Astrocyte (in vitro differentiated cells and primary cell): ENCODE data around the gene BCL2. TPM values are rescaled to one million over a fixed set of nuclear protein-coding genes. Genes with fewer than 3 reads are reported as not detected.

Source experiments
- DNase-seq: peaks from one replicate; pipeline ENCODE4 v3.0.0-alpha.2; 2010; ENCODE audit warnings: low read depth
- FAIRE-seq: peaks from 2 replicates; lab custom pipeline; 2011; peaks lifted over from hg19 to GRCh38; lab: Jason Lieb, UNC
- H2AFZ ChIP-seq: 2 replicates; pipeline ENCODE4 v1.6.0; 2012; ENCODE audit warnings: low read depth, low read length, inconsistent platforms
- H3K27ac ChIP-seq: 2 replicates; pipeline ENCODE4 v1.5.1; 2011; ENCODE audit warnings: low read depth, low read length, inconsistent platforms
- H3K27me3 ChIP-seq: 2 replicates; pipeline ENCODE4 v1.6.0; 2011; ENCODE audit warnings: low read length, inconsistent platforms; ENCODE audit not compliant: insufficient read depth
- H3K36me3 ChIP-seq: 2 replicates; pipeline ENCODE4 v1.5.1; 2011; ENCODE audit warnings: low read length, inconsistent platforms; ENCODE audit not compliant: insufficient read depth
- H3K4me1 ChIP-seq: 2 replicates; pipeline ENCODE4 v1.5.1; 2011; ENCODE audit warnings: low read length, inconsistent platforms; ENCODE audit not compliant: insufficient read depth
- H3K4me2 ChIP-seq: 2 replicates; pipeline ENCODE4 v1.6.0; 2012; ENCODE audit warnings: low read length, inconsistent platforms
- H3K4me3 ChIP-seq: 2 replicates; pipeline ENCODE4 v1.5.1; 2011; ENCODE audit warnings: low read depth, mild to moderate bottlenecking, low read length, inconsistent platforms; ENCODE audit not compliant: insufficient read depth
- H3K79me2 ChIP-seq: 2 replicates; pipeline ENCODE4 v1.6.0; 2012; ENCODE audit warnings: mild to moderate bottlenecking, low read length, inconsistent platforms; ENCODE audit not compliant: insufficient read depth
- H3K9ac ChIP-seq: 2 replicates; pipeline ENCODE4 v1.6.0; 2012; ENCODE audit warnings: mild to moderate bottlenecking, low read length, inconsistent platforms
- H3K9me3 ChIP-seq: 2 replicates; pipeline ENCODE4 v1.5.1; 2012; ENCODE audit warnings: low read depth, mild to moderate bottlenecking, low read length, inconsistent platforms; ENCODE audit not compliant: insufficient read depth
- H4K20me1 ChIP-seq: 2 replicates; pipeline ENCODE4 v1.6.0; 2012; ENCODE audit warnings: low read length, inconsistent platforms; ENCODE audit not compliant: insufficient read depth
- H3K27ac Mint-ChIP-seq: one replicate; pipeline ENCODE4 v1.8.0; 2021; ENCODE audit warnings: mild to moderate bottlenecking, mixed read lengths; ENCODE audit not compliant: unreplicated experiment
- H3K27me3 Mint-ChIP-seq: one replicate; pipeline ENCODE4 v1.8.0; 2021; ENCODE audit warnings: low read depth, mixed read lengths; ENCODE audit not compliant: unreplicated experiment
- H3K36me3 Mint-ChIP-seq: one replicate; pipeline ENCODE4 v1.8.0; 2021; ENCODE audit warnings: low read depth, mixed read lengths; ENCODE audit not compliant: unreplicated experiment
- H3K4me1 Mint-ChIP-seq: one replicate; pipeline ENCODE4 v1.8.0; 2021; ENCODE audit warnings: low read depth, mixed read lengths; ENCODE audit not compliant: unreplicated experiment
- H3K4me3 Mint-ChIP-seq: one replicate; pipeline ENCODE4 v1.8.0; 2021; ENCODE audit warnings: mild to moderate bottlenecking, moderate library complexity, mixed read lengths; ENCODE audit not compliant: unreplicated experiment
- H3K9me3 Mint-ChIP-seq: one replicate; pipeline ENCODE4 v1.8.0; 2021; ENCODE audit warnings: mild to moderate bottlenecking, mixed read lengths; ENCODE audit not compliant: unreplicated experiment
- CTCF ChIP-seq: IDR thresholded peaks from 2 replicates; pipeline ENCODE4 v1.5.1; 2011; ENCODE audit warnings: low read depth, mild to moderate bottlenecking, inconsistent platforms, low read length, moderate library complexity; ENCODE audit not compliant: insufficient read depth
- EZH2 ChIP-seq: IDR thresholded peaks from 2 replicates; pipeline ENCODE4 v1.6.1; 2012; ENCODE audit warnings: mild to moderate bottlenecking, low read length, inconsistent platforms; ENCODE audit not compliant: insufficient read depth
- total RNA-seq: library from RNA; stranded (reverse); gene quantifications from 2 replicates; pipeline ENCODE4 v1.2.1, GENCODE V29; 2021

Gene BCL2
- total RNA-seq, 1 donor from 2014 or later: 1.7 TPM

DNA sequence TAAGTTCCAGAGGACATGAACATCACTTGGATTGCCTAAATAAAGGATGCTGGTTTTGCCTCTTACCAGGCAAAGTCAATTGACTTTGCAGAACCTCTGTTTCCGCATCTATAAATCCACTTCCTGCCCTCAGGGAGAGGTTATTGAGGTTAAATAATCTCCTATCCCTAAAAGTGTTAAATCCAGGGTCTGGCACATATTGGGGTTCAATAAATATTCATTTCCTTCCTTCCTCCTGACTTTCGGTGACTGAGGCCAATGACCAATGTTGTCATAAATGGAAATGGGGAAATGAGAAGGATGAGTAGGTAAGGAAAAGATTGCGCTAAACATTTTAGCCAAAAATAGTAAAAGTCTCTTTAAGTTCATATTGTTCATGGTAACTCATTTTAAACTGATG is 16.0 kb downstream of the BCL2 start:
- H2AFZ ChIP-seq: no peak overlapping the region
- no peak overlapping the region for H3K4me3 ChIP-seq
- H3K27me3 Mint-ChIP-seq: no peaks in the 10 kb centered on the region
- H3K4me1 ChIP-seq: peaks cover 8% of the 10 kb centered on the region
- no peaks in the 10 kb centered on the region for H3K9me3 Mint-ChIP-seq
- no peak overlapping the region for H3K27ac ChIP-seq
- no peaks in the 10 kb centered on the region for H3K79me2 ChIP-seq
- TF ChIP-seq EZH2 (no peak), CTCF (no peak)
- H3K9me3 ChIP-seq: no peaks in the 10 kb centered on the region
- no peaks in the 10 kb centered on the region for H3K36me3 Mint-ChIP-seq
- no peaks in the 10 kb centered on the region for H4K20me1 ChIP-seq
- H3K4me2 ChIP-seq: no peak overlapping the region
- H3K9ac ChIP-seq: no peak overlapping the region
- H3K27me3 ChIP-seq: no peaks in the 10 kb centered on the region
- peaks cover 36% of the 10 kb centered on the region for H3K4me1 Mint-ChIP-seq
- FAIRE-seq (no peak), DNase-seq (no peak)
- H3K4me3 Mint-ChIP-seq: no peak overlapping the region
- H3K36me3 ChIP-seq: no peaks in the 10 kb centered on the region
- no peak overlapping the region for H3K27ac Mint-ChIP-seq

DNA sequence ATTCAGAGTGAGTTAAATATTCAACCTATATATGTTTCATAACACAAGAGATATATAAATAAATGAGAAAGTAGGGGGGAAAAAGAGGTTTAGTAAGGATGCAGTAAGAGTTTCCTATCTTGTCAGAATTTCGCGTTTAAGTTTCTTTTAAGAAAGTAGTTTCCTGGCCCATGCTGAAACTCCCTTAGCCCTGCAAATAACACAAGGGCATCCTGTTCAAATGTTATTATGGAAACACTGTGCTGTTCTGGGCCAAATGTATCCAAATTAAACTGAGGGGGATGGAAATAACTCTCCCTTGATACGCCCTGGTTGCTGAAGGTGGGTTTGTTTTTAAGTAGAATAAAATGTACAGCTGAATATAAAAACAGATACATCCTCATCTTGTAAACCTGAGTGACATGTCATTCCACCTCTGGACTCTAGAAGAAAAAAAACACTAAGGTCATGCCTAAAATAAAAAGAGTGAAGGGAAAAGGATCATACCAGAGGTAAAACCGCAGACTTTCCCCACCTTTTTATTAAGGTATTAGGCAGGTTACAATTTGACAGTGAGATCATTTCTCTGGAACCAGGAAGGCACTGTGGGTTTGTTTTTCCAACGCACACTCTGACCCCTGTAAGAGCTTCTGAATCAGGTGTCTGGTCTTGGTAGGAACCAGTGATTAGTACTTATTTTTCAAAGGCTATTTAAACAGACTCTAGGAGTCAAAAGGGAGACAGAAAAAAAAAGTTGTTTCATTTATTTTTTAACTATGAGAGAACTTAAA is 16.7 kb downstream of the BCL2 start:
- no peaks in the 10 kb centered on the region for H3K36me3 Mint-ChIP-seq
- H3K27me3 ChIP-seq: no peaks in the 10 kb centered on the region
- H4K20me1 ChIP-seq: no peaks in the 10 kb centered on the region
- no peak overlapping the region for H2AFZ ChIP-seq
- H3K27ac ChIP-seq: no peak overlapping the region
- H3K4me1 ChIP-seq: peaks cover 8% of the 10 kb centered on the region
- H3K4me2 ChIP-seq: no peak overlapping the region
- no peak for FAIRE-seq
- TF ChIP-seq EZH2: no peak
- TF ChIP-seq CTCF: no peak
- H3K79me2 ChIP-seq: no peaks in the 10 kb centered on the region
- H3K4me1 Mint-ChIP-seq: peaks cover 39% of the 10 kb centered on the region
- DNase-seq: no peak
- H3K27me3 Mint-ChIP-seq: no peaks in the 10 kb centered on the region
- no peaks in the 10 kb centered on the region for H3K9me3 ChIP-seq
- H3K9ac ChIP-seq: no peak overlapping the region
- H3K36me3 ChIP-seq: no peaks in the 10 kb centered on the region
- H3K4me3 ChIP-seq: no peak overlapping the region
- no peaks in the 10 kb centered on the region for H3K9me3 Mint-ChIP-seq
- H3K4me3 Mint-ChIP-seq: no peak overlapping the region
- no peak overlapping the region for H3K27ac Mint-ChIP-seq

DNA sequence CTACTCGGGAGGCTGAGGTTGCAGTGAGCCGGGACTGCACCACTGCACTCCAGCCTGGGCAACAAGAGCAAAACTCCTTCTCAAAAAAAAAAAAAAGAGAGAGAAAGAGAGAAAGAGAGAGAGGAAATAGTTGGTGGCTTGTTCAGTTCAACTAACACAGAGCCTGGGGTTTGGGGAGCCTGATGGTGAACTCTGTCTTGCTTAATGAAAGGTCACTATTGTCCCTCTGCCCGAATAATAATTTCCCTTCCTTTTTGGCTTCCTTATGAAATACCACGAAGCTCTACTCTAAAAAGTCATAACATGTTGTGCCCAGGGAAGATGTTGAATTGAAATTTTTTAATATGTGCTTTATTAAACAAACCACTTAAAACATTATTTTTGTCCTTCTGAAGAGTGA is 17.3 kb downstream of the BCL2 start:
- Histone ChIP-seq H3K27ac (no peak overlapping the region), H4K20me1 (no peaks in the 10 kb centered on the region), H3K4me1 (peaks cover 8% of the 10 kb centered on the region), H2AFZ (no peak overlapping the region), H3K4me2 (no peak overlapping the region), H3K79me2 (no peaks in the 10 kb centered on the region), H3K9me3 (no peaks in the 10 kb centered on the region), H3K27me3 (no peaks in the 10 kb centered on the region), H3K4me3 (no peak overlapping the region), H3K9ac (no peak overlapping the region), H3K36me3 (no peaks in the 10 kb centered on the region)
- FAIRE-seq: no peak
- Mint-ChIP-seq H3K4me3 (no peak overlapping the region), H3K27ac (no peak overlapping the region), H3K9me3 (no peaks in the 10 kb centered on the region), H3K4me1 (peaks cover 34% of the 10 kb centered on the region), H3K27me3 (no peaks in the 10 kb centered on the region), H3K36me3 (no peaks in the 10 kb centered on the region)
- no peak for DNase-seq
- TF ChIP-seq EZH2: no peak
- no peak for TF ChIP-seq CTCF
